Measurements from ENCODE around the gene UBE2N.
"Not testable (repeated sequence)": the region's sequence is repeated elsewhere in the genome, so short reads cannot be mapped to it uniquely, and the experiment has no call there.

GRCh38 chr12:93409343-93410187, 32.2 kb downstream of the UBE2N start:
- not testable (repeated sequence) for TF ChIP-seq EZH2 (IDR thresholded peaks at IDR 0.05); POLR2AphosphoS5 (IDR thresholded peaks at IDR 0.05; ENCODE audit: borderline replicate concordance, low read depth, low read length)

Data from SK-N-MC (cell line).